PC-9 (cell line): Measurements from ENCODE around the gene SGK1.

Experiments used
- CTCF ChIP-seq: fragments of 200-600 bp; sonication (generic); conservative IDR thresholded peaks from 2 replicates; pipeline ENCODE4 v1.6.1; 2017; ENCODE audit warnings: mixed run types, antibody characterized with exemption, mild to moderate bottlenecking, moderate library complexity
- EZH2 ChIP-seq: fragments of 200-600 bp; sonication (generic); IDR thresholded peaks from 2 replicates; pipeline ENCODE4 v1.8.0; 2017; ENCODE audit warnings: antibody characterized with exemption, low read depth

- TF ChIP-seq CTCF, result no peak
- TF ChIP-seq EZH2, result no peak
These were observed 96.7 kb downstream of the SGK1 start for GRCh38 chr6:134221250-134221649.
